Endodermal cell (in vitro differentiated cells): ENCODE results near the gene ELOVL3. TPM values are rescaled to one million over a fixed set of nuclear protein-coding genes. Genes with fewer than 3 reads are reported as not detected.
A peak's percentile ranks its signal among the peaks of the same experiment; 100 is the strongest.

Source experiments
- DNase-seq: peaks from one replicate; pipeline ENCODE4 v3.0.0-alpha.2; 2017
- H3K27ac ChIP-seq: 2 replicates; pipeline ENCODE4 v1.5.1; 2013; ENCODE audit warnings: mild to moderate bottlenecking, low read depth, low read length, moderate library complexity
- H3K27me3 ChIP-seq: 2 replicates; pipeline ENCODE4 v1.6.1; 2013; ENCODE audit warnings: mild to moderate bottlenecking, low read length, moderate library complexity; ENCODE audit not compliant: insufficient read depth, control insufficient read depth, poor library complexity, severe bottlenecking
- H3K36me3 ChIP-seq: 2 replicates; pipeline ENCODE4 v1.7.0; 2013; ENCODE audit warnings: mild to moderate bottlenecking, low read length, moderate library complexity; ENCODE audit not compliant: control insufficient read depth, insufficient read depth
- H3K4me1 ChIP-seq: one replicate; pipeline ENCODE4 v1.7.0; 2013; ENCODE audit warnings: low read length; ENCODE audit not compliant: control insufficient read depth, insufficient read depth
- H3K4me3 ChIP-seq: 2 replicates; pipeline ENCODE4 v1.5.1; 2013; ENCODE audit warnings: mild to moderate bottlenecking, low read length, moderate library complexity
- H3K9ac ChIP-seq: 2 replicates; pipeline ENCODE4 v1.6.1; 2013; ENCODE audit warnings: mild to moderate bottlenecking, low read length, moderate library complexity; ENCODE audit not compliant: poor library complexity, severe bottlenecking; ENCODE audit errors: extremely low read depth
- H3K9me3 ChIP-seq: 2 replicates; pipeline ENCODE4 v1.6.1; 2013; ENCODE audit warnings: mild to moderate bottlenecking, low read length, moderate library complexity; ENCODE audit not compliant: control insufficient read depth
- H3K27ac Mint-ChIP-seq: 2 replicates; pipeline ENCODE4 v1.8.0; 2020; ENCODE audit warnings: mixed read lengths
- H3K27me3 Mint-ChIP-seq: 2 replicates; pipeline ENCODE4 v1.8.0; 2021; ENCODE audit warnings: mild to moderate bottlenecking, mixed read lengths; ENCODE audit not compliant: insufficient read depth
- H3K36me3 Mint-ChIP-seq: 2 replicates; pipeline ENCODE4 v1.8.0; 2020; ENCODE audit warnings: low read depth, mixed read lengths
- H3K4me1 Mint-ChIP-seq: 2 replicates; pipeline ENCODE4 v1.8.0; 2020; ENCODE audit warnings: mixed read lengths
- H3K4me3 Mint-ChIP-seq: 2 replicates; pipeline ENCODE4 v1.8.0; 2020; ENCODE audit warnings: mild to moderate bottlenecking, moderate library complexity, mixed read lengths
- H3K9me3 Mint-ChIP-seq: 2 replicates; pipeline ENCODE4 v1.8.0; 2020; ENCODE audit warnings: mild to moderate bottlenecking, mixed read lengths
- CTCF ChIP-seq: fragments of 200-600 bp; sonication (generic); conservative IDR thresholded peaks from 2 replicates; pipeline ENCODE4 v1.5.0; 2021; ENCODE audit warnings: antibody characterized with exemption, mild to moderate bottlenecking
- WGBS, 2 experiments: methylation state at CpG; one replicate each; pipeline versions ENCODE4 v1.1.5 to v1.1.7; 2013; ENCODE audit warnings: missing lambda C conversion rate in 2 of 2, mixed read lengths in 1 of 2; ENCODE audit not compliant: insufficient coverage in 1 of 2, insufficient read length in 1 of 2; 5-methylcytosine and 5-hydroxymethylcytosine counted together
- total RNA-seq, 2 donors: library from RNA; stranded (reverse); fragmentation: NEBNext Ultra II Directional in 1 of 2; extraction: Animal tissue kit (Norgen Biotek cat#: 25700) in 1 of 2; gene quantifications; 2 replicates in 1 of 2; 3 replicates in 1 of 2; pipeline ENCODE4 v1.2.1, GENCODE V29; 2021

Gene ELOVL3
- total RNA-seq, 2 donors from 2014 or later: not detected

GRCh38 chr10:102267748-102268147 lies 41.6 kb downstream of the ELOVL3 start:
- Mint-ChIP-seq H3K36me3 (peaks cover 13% of the 10 kb centered on the region), H3K4me3 (no peak overlapping the region), H3K27me3 (no peaks in the 10 kb centered on the region), H3K9me3 (no peaks in the 10 kb centered on the region), H3K4me1 (no peaks in the 10 kb centered on the region), H3K27ac (peak overlapping the region; percentile 25)
- TF ChIP-seq CTCF: no peak
- Histone ChIP-seq H3K27me3 (no peaks in the 10 kb centered on the region), H3K27ac (no peak overlapping the region), H3K4me1 (no peaks in the 10 kb centered on the region), H3K4me3 (no peak overlapping the region), H3K9ac (no peak overlapping the region), H3K9me3 (no peaks in the 10 kb centered on the region), H3K36me3 (peaks cover 22% of the 10 kb centered on the region)
- no peak for DNase-seq

- Histone ChIP-seq H3K4me1 (no peaks in the 10 kb centered on the region), H3K9me3 (no peaks in the 10 kb centered on the region), H3K4me3 (no peak overlapping the region), H3K9ac (no peak overlapping the region), H3K27me3 (no peaks in the 10 kb centered on the region), H3K36me3 (peaks cover 18% of the 10 kb centered on the region), H3K27ac (no peak overlapping the region)
- Mint-ChIP-seq H3K4me1 (no peaks in the 10 kb centered on the region), H3K36me3 (peaks cover 13% of the 10 kb centered on the region), H3K9me3 (no peaks in the 10 kb centered on the region), H3K4me3 (no peak overlapping the region), H3K27me3 (no peaks in the 10 kb centered on the region), H3K27ac (peak overlapping the region; percentile 25)
- TF ChIP-seq CTCF: peak; percentile 27
- DNase-seq: no peak
Measured at GRCh38 chr10:102268375-102268888, 42.3 kb downstream of the ELOVL3 start.

GRCh38 chr10:102269017-102269416 lies 42.9 kb downstream of the ELOVL3 start:
- Mint-ChIP-seq H3K36me3 (peaks cover 13% of the 10 kb centered on the region), H3K9me3 (no peaks in the 10 kb centered on the region), H3K4me3 (no peak overlapping the region), H3K27ac (peak overlapping the region; percentile 18), H3K4me1 (no peaks in the 10 kb centered on the region), H3K27me3 (no peaks in the 10 kb centered on the region)
- H3K27ac ChIP-seq: no peak overlapping the region
- peaks cover 18% of the 10 kb centered on the region for H3K36me3 ChIP-seq
- no peaks in the 10 kb centered on the region for H3K27me3 ChIP-seq
- no peak overlapping the region for H3K4me3 ChIP-seq
- no peaks in the 10 kb centered on the region for H3K4me1 ChIP-seq
- H3K9me3 ChIP-seq: no peaks in the 10 kb centered on the region
- WGBS, 2 experiments: 78 to 92% methylated on average over 3 of the region's 3 CpGs
- DNase-seq: no peak
- no peak overlapping the region for H3K9ac ChIP-seq
- TF ChIP-seq CTCF: no peak
